Activated CD4-positive, CD25-positive, alpha-beta regulatory T cell treated with anti-CD3 and anti-CD28 coated beads, Interleukin-2, amount 50 U/mL, for 16 hours (primary cell): ENCODE measurements around the gene DNAI2.

Experiments used
- DNase-seq: peaks from one replicate; pipeline ENCODE4 v3.0.0-alpha.2; 2020; ENCODE audit warnings: low read depth, low spot score

Gene DNAI2

GRCh38 chr17:74305865-74306654 is 32.0 kb downstream of the DNAI2 start:
- DNase-seq, result no peak

- no peak for DNase-seq
Observed at GRCh38 chr17:74307984-74308773, 34.1 kb downstream of the DNAI2 start.

DNA sequence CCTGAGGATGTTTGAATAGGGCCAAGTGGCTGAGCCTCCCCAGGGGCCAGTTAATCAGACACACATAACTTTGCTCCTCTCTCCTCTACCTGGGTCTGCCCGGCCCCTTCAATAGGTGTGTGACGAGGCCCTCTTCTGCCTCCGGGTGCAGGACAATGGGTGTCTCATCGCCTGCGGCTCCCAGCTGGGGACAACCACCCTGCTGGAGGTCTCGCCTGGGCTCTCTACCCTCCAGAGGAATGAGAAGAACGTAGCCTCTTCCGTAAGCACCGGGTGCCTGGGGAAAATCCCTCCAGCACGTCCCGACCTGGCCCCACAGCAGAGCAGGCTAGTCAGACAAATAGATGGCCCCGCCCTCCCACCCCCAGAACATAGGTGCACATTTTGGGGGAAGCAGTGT is 35.9 kb downstream of the DNAI2 start:
- DNase-seq, result no peak

- no peak for DNase-seq
Observed at GRCh38 chr17:74314877-74315276, 40.8 kb downstream of the DNAI2 start.

GRCh38 chr17:74316220-74316619 is 42.2 kb downstream of the DNAI2 start:
- no peak for DNase-seq

GRCh38 chr17:74317071-74317470 is 43.0 kb downstream of the DNAI2 start:
- DNase-seq, result no peak

GRCh38 chr17:74318391-74318790 is 44.4 kb downstream of the DNAI2 start:
- DNase-seq, result no peak

DNA sequence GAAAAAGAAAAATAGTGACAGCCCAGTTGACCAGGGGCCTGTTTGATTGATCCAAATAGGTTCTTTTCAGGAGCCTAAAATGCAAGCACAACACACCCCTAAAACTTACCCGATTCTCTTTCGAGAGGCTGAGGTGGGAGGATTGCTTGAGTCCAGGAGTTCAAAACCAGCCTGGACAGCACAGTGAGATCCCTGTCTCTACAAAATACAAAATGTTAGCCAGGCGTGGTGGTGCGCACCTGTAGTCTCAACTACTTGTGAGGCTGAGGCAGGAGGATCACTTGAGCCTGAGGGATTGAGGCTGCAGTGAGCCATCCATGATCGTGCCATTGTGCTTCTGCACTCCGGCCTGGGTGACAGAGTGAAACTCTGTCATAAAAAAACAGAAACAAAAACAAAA is 50.5 kb downstream of the DNAI2 start:
- no peak for DNase-seq

GRCh38 chr17:74325376-74325742 is 51.3 kb downstream of the DNAI2 start:
- no peak for DNase-seq

DNA sequence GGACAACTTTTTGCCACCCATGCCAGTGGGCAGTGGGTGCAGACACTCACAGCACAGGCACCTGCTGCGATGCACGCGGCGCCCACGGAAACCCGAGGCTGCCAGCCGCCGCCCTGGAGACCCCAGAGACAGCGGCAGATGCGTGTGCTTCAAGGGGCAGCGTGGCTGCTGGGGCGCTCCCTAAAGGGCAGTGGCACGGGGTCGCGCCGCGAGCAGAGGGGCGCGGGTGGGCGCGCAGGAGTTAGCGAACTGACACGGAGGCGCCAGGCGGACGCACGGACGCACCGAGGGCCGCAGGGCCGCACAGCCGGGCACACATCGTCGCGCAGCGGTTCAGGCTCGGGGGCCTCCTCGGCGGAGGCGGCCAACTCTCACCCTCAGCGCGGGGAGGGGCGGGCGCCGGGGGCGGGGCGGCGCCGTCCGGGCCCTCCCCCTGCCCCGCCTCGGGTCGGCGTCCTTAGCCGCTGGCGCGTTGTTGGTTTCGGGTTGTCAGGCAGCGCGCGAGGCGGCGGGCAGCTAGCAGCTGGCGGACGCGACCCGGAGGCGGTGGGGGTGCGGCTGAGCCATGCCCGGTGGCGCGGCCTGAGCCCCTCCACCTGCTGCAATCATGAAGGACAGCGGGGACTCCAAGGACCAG is 51.8 kb downstream of the DNAI2 start, which contains the start of gene KIF19:
KIF19 (plus strand) TSS at position 484 of the 637 bp plus-strand sequence; CDS start at position 608, 124 bp downstream.
- no peak for DNase-seq

GRCh38 chr17:74326506-74326905 is 52.5 kb downstream of the DNAI2 start:
- DNase-seq, result no peak

DNA sequence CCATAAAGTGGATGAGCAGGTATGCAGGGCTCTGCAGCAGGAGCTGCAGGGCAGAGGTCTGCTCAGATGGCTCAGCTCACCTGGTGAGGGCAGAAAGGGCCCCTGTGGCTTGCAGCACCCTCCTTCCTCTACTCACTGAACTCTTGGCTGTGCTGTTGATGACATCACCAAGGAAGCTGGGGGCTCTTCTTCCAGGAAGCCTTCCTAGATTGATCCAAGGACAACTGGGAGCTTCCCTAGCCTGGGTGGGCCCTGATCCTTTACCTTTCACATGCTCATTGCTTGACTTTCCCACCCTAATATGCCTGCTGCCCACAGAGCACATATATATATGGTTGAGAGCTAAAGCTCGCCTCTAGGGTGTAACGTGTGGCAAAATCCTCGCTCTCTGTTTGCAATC is 54.5 kb downstream of the DNAI2 start:
- no peak for DNase-seq

DNA sequence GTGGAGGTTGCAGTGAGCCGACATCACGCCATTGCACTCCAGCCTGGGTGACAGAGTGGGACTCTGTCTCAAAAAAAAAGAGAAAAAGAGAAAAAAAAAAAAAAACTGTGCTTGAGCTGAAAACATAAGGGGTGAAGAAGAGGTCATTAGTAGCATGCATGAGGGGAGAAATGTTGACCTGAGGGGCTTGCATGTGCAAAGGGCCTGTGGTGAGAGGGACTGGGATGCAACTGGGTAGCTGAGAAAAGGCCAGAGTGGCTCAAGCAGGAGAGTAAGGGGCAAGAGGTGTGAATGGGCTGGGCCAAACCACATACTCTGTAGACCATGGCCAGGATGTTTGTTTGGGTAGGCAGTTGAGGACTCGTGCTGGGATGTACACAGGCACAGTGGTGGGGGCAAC is 55.3 kb downstream of the DNAI2 start:
- DNase-seq, result no peak

- DNase-seq, result no peak
Observed at GRCh38 chr17:74330446-74330845, 56.4 kb downstream of the DNAI2 start.

DNA sequence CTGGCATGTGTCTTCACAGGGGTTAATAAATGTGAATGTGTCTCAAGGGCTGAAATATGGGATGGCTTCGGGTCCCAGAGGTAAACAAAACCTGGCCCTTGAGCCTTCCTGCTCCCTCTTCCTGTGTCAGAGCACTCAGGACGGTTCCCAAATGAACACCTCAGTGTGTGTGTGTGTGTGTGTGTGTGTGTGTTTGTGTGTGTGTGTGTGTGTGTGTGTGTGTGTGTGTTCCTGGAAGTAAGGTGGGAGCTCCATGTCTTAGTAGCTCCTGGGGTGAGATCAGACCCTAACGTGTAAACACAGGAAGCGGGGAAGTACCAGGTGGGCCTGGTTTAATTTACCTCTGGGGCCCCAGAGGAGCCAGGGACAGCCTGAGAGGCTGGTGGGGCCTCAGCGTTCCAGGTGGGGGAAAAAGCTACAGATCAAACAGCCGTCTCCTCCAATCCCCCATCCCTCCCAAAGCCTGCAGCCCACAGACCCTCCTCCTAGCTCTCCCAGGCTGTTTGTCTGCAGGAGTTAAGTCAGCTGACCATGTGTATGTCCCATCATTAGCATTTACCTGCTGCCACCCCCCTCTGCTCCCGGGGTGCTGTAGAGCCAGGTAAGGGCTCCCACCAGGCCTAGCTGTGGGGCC is 58.1 kb downstream of the DNAI2 start:
- DNase-seq, result no peak

- DNase-seq, result no peak
Observed at GRCh38 chr17:74332763-74333283, 58.8 kb downstream of the DNAI2 start.

- DNase-seq, result no peak
Observed at GRCh38 chr17:74334393-74335039, 60.5 kb downstream of the DNAI2 start.

DNA sequence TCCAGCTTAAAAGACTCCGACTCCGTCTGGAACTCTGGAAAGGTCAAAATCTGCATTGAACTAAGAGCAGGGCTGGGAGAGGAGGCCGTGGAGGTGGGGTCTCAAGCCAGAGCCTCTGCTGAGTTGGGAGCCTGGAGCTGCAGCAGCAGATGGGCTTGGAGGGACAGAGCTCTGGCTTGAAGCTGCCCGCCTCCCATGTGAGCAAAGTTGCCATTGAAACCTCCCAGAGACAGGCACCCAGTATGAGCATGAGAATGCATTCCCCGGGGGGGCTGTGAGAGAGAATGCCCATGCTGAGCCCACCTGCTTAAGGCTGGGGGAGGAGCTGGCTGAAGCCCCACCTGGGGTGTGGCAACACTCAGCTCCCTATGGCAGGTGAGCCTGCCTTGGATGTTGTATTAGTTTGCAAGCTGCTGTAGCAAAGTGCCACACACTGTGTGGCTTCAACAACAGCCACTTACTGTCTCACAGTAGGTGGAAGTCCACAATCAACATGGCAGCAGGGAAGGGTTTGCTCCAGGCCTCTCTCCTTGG is 61.6 kb downstream of the DNAI2 start:
- DNase-seq, result no peak

- DNase-seq, result no peak
Observed at GRCh38 chr17:74336307-74336706, 62.3 kb downstream of the DNAI2 start.

GRCh38 chr17:74337834-74338500 is 63.9 kb downstream of the DNAI2 start:
- DNase-seq, result no peak
